ENCODE data around the gene CYP2S1. TPM values are rescaled to one million over a fixed set of nuclear protein-coding genes. Genes with fewer than 3 reads are reported as not detected.

The CYP2S1 gene
- total RNA-seq, 2 donors from 2014 or later: 8.6 to 26.7 TPM

DNA sequence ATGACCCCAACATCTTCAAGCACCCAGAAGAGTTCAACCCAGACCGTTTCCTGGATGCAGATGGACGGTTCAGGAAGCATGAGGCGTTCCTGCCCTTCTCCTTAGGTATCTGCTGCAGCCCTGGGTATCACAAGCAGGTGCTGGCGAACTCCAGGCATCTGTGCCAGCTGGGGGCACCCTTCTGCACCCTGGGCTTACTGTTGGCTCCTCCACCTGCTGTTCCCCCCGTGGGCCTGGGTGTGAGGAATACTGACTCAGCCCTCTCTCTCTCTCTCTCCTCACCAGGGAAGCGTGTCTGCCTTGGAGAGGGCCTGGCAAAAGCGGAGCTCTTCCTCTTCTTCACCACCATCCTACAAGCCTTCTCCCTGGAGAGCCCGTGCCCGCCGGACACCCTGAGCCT, 13.0 kb downstream of the CYP2S1 start:
- H3K27me3 Mint-ChIP-seq (ENCODE audit: insufficient read depth): peaks cover 7% of the 10 kb centered on the region
- no peaks in the 10 kb centered on the region for H3K4me1 Mint-ChIP-seq
- Histone ChIP-seq H3K27ac (ENCODE audit: low read depth, low read length) (no peak overlapping the region), H3K4me1 (ENCODE audit: control insufficient read depth, insufficient read depth, low read length) (no peaks in the 10 kb centered on the region), H3K9ac (ENCODE audit: extremely low read depth, low read length, poor library complexity, severe bottlenecking) (no peak overlapping the region), H3K27me3 (ENCODE audit: control insufficient read depth, insufficient read depth, low read length, poor library complexity, severe bottlenecking) (peaks cover 6% of the 10 kb centered on the region), H3K36me3 (ENCODE audit: control insufficient read depth, insufficient read depth, low read length) (no peaks in the 10 kb centered on the region), H3K4me3 (ENCODE audit: low read length) (no peak overlapping the region), H3K9me3 (ENCODE audit: control insufficient read depth, low read length) (no peaks in the 10 kb centered on the region)
- no peak overlapping the region for H3K27ac Mint-ChIP-seq
- H3K36me3 Mint-ChIP-seq (ENCODE audit: low read depth): peaks cover 32% of the 10 kb centered on the region
- H3K9me3 Mint-ChIP-seq: no peaks in the 10 kb centered on the region
- 84 to 93% methylated on average over 9 to 10 of the region's 10 CpGs for WGBS, 2 experiments (ENCODE audit: insufficient coverage in 1 of 2, insufficient read length in 1 of 2)
- TF ChIP-seq, protein P1, sequence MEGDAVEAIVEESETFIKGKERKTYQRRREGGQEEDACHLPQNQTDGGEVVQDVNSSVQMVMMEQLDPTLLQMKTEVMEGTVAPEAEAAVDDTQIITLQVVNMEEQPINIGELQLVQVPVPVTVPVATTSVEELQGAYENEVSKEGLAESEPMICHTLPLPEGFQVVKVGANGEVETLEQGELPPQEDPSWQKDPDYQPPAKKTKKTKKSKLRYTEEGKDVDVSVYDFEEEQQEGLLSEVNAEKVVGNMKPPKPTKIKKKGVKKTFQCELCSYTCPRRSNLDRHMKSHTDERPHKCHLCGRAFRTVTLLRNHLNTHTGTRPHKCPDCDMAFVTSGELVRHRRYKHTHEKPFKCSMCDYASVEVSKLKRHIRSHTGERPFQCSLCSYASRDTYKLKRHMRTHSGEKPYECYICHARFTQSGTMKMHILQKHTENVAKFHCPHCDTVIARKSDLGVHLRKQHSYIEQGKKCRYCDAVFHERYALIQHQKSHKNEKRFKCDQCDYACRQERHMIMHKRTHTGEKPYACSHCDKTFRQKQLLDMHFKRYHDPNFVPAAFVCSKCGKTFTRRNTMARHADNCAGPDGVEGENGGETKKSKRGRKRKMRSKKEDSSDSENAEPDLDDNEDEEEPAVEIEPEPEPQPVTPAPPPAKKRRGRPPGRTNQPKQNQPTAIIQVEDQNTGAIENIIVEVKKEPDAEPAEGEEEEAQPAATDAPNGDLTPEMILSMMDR (conservative IDR thresholded peaks at IDR 0.05): no peak
- no peak for DNase-seq
- H3K4me3 Mint-ChIP-seq: no peak overlapping the region

DNA sequence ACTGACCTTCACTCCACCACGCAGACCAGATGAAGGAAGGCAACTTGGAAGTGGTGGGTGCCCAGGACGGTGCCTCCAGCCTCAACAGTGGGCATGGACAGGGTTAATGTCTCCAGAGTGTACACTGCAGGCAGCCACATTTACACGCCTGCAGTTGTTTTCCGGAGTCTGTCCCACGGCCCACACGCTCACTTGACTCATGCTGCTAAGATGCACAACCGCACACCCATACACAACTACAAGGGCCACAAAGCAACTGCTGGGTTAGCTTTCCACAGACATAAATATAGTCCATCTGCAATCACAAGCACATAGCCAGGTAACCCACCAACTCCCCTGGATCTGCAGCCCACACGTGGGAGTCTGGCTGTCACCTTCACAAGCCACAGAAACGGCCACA, 13.4 kb downstream of the CYP2S1 start:
- Histone ChIP-seq H3K36me3 (ENCODE audit: control insufficient read depth, insufficient read depth, low read length) (no peaks in the 10 kb centered on the region), H3K27ac (ENCODE audit: low read depth, low read length) (no peak overlapping the region), H3K9me3 (ENCODE audit: control insufficient read depth, low read length) (no peaks in the 10 kb centered on the region), H3K27me3 (ENCODE audit: control insufficient read depth, insufficient read depth, low read length, poor library complexity, severe bottlenecking) (peaks cover 6% of the 10 kb centered on the region), H3K4me3 (ENCODE audit: low read length) (no peak overlapping the region), H3K4me1 (ENCODE audit: control insufficient read depth, insufficient read depth, low read length) (no peaks in the 10 kb centered on the region), H3K9ac (ENCODE audit: extremely low read depth, low read length, poor library complexity, severe bottlenecking) (no peak overlapping the region)
- H3K36me3 Mint-ChIP-seq (ENCODE audit: low read depth): peaks cover 29% of the 10 kb centered on the region
- TF ChIP-seq, protein P1 (conservative IDR thresholded peaks at IDR 0.05): no peak
- no peak for DNase-seq
- WGBS, 2 experiments (ENCODE audit: insufficient coverage in 1 of 2, insufficient read length in 1 of 2): 93 to 100% methylated on average over 5 to 9 of the region's 9 CpGs
- H3K9me3 Mint-ChIP-seq: no peaks in the 10 kb centered on the region
- peaks cover 7% of the 10 kb centered on the region for H3K27me3 Mint-ChIP-seq (ENCODE audit: insufficient read depth)
- H3K4me3 Mint-ChIP-seq: no peak overlapping the region
- no peaks in the 10 kb centered on the region for H3K4me1 Mint-ChIP-seq
- no peak overlapping the region for H3K27ac Mint-ChIP-seq

DNA sequence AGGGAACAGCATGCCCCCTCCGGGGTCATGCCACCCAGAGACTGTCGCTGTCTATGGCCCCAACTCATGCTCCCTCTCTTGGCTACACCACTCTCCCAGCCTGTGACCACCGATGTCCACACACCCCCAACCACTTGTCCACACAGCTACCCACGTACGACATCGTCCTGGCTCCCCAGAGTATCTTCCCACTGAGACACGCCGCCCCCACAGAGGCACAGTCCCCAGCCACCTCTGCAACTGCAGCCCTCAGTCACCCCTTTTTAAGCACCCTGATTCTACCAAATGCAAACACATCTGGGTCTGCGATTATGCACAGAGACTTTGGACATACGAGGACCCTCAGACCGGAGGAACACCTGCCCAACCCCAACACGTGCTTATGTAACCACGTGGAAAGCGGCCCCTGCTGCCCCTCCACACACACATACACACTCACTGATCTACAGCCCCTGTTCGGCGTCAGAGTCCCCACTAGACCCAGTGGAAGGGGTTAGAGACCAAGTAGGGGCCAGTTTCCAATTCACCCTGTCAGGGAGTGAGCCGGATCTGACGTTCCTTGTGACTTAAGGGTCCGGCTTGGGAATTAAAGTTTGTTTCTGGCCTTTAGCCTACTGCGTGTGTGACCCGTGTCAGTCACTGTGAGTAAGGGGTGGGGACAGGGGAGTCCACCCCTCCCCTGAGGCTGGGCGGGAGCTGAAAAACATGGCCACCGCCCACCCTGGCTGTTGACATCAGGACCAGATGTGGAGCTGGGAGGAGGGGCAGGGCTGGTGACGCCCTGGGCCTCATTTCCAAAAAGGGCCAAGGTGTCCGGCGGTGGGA, 14.1 kb downstream of the CYP2S1 start:
- WGBS, 2 experiments (ENCODE audit: insufficient coverage in 1 of 2, insufficient read length in 1 of 2): 85 to 91% methylated on average over 9 to 26 of the region's 26 CpGs
- H3K9me3 ChIP-seq (ENCODE audit: control insufficient read depth, low read length): no peaks in the 10 kb centered on the region
- H3K9ac ChIP-seq (ENCODE audit: extremely low read depth, low read length, poor library complexity, severe bottlenecking): no peak overlapping the region
- peaks cover 25% of the 10 kb centered on the region for H3K36me3 Mint-ChIP-seq (ENCODE audit: low read depth)
- no peaks in the 10 kb centered on the region for H3K36me3 ChIP-seq (ENCODE audit: control insufficient read depth, insufficient read depth, low read length)
- H3K27ac ChIP-seq (ENCODE audit: low read depth, low read length): no peak overlapping the region
- H3K9me3 Mint-ChIP-seq: no peaks in the 10 kb centered on the region
- no peak overlapping the region for H3K4me3 Mint-ChIP-seq
- H3K27me3 Mint-ChIP-seq (ENCODE audit: insufficient read depth): peaks cover 7% of the 10 kb centered on the region
- DNase-seq: no peak
- no peak overlapping the region for H3K4me3 ChIP-seq (ENCODE audit: low read length)
- no peaks in the 10 kb centered on the region for H3K4me1 Mint-ChIP-seq
- TF ChIP-seq, protein P1 (conservative IDR thresholded peaks at IDR 0.05): no peak
- no peaks in the 10 kb centered on the region for H3K4me1 ChIP-seq (ENCODE audit: control insufficient read depth, insufficient read depth, low read length)
- no peak overlapping the region for H3K27ac Mint-ChIP-seq
- peaks cover 6% of the 10 kb centered on the region for H3K27me3 ChIP-seq (ENCODE audit: control insufficient read depth, insufficient read depth, low read length, poor library complexity, severe bottlenecking)

All from endodermal cell (in vitro differentiated cells).